ENCODE data around the gene CHST13. TPM values are rescaled to one million over a fixed set of nuclear protein-coding genes. Genes with fewer than 3 reads are reported as not detected.

The CHST13 gene
- total and polyA plus RNA-seq, 2 donors (not counting 3 experiments of a cell fraction or from before 2014, with no cell fraction given) = 0.04 TPM; not detected in 1

GRCh38 chr3:126517291-126517951 lies 6.5 kb upstream of the CHST13 start, which contains the start of gene UROC1:
TSS of gene UROC1 (minus strand) at chr3:126517773. CDS start at chr3:126517719, 54 bp downstream.
- intact Hi-C loops (cut with micrococcal nuclease) (no loop called here), dilution Hi-C loops (cut with MboI; ENCODE audit: extremely low pct_ligation_motif_present, low sequenced_read_pairs) (no loop called here)
- Histone ChIP-seq H3K9me3 (replicated peaks; ENCODE audit: control insufficient read depth, insufficient read depth, low read length) (no peaks in the 10 kb centered on the region), H3K9me1 (replicated peaks; ENCODE audit: control insufficient read depth, extremely low read depth, insufficient read depth, low read length) (no peaks in the 10 kb centered on the region), H2AFZ (ENCODE audit: low read depth, low read length) (no peak within 1 kb of the TSS), H3K27ac (ENCODE audit: insufficient read depth, low read depth, low read length) (no peak within 1 kb of the TSS), H3K79me2 (ENCODE audit: control insufficient read depth, insufficient read depth, low read length) (no peaks in the 10 kb centered on the region), H3K9ac (replicated peaks; ENCODE audit: extremely low read depth, insufficient read depth, low read length) (no peak within 1 kb of the TSS), H3K27me3 (ENCODE audit: control insufficient read depth in 2 of 2, insufficient read depth in 2 of 2, low read length in 2 of 2) (peaks cover 0 to under 1% of the 10 kb centered on the region in 2 experiments), H4K20me1 (replicated peaks; ENCODE audit: control insufficient read depth, extremely low read depth, insufficient read depth, low read length) (no peaks in the 10 kb centered on the region), H3K36me3 (ENCODE audit: control insufficient read depth in 2 of 2, extremely low read depth in 1 of 2, insufficient read depth in 2 of 2, low read length in 2 of 2) (no peaks in the 10 kb centered on the region), H3K4me1 (ENCODE audit: control insufficient read depth, extremely low read depth, insufficient read depth, low read length) (no peaks in the 10 kb centered on the region), H3K4me2 (ENCODE audit: insufficient read depth, low read length) (no peak within 1 kb of the TSS), H3K4me3 (replicated peaks in 1 of 3; ENCODE audit: insufficient read depth in 1 of 3, low read depth in 1 of 3, low read length in 3 of 3) (no peak within 1 kb of the TSS)
- TF ChIP-seq MYC (IDR thresholded peaks at IDR 0.05; ENCODE audit: low read depth, low read length) (no peak), MAX (IDR thresholded peaks at IDR 0.05; ENCODE audit: insufficient read depth, insufficient read length) (no peak), GATA2 (IDR thresholded peaks at IDR 0.05; ENCODE audit: insufficient read depth, insufficient read length, low read depth, low read length) (no peak), POLR2A (IDR thresholded peaks at IDR 0.05; ENCODE audit: low read depth, low read length) (no peak), FOS (IDR thresholded peaks at IDR 0.05; ENCODE audit: borderline replicate concordance, insufficient read depth, low read length) (no peak), JUN (IDR thresholded peaks at IDR 0.05; ENCODE audit: borderline replicate concordance, insufficient read depth, insufficient read length, low read depth) (no peak), POLR2AphosphoS5 (IDR thresholded peaks at IDR 0.05; ENCODE audit: insufficient read depth, low read depth, low read length) (no peak), EZH2 (IDR thresholded peaks at IDR 0.05; ENCODE audit: borderline replicate concordance, low read depth, low read length, severe bottlenecking) (no peak)
- TF ChIP-seq, protein P1, sequence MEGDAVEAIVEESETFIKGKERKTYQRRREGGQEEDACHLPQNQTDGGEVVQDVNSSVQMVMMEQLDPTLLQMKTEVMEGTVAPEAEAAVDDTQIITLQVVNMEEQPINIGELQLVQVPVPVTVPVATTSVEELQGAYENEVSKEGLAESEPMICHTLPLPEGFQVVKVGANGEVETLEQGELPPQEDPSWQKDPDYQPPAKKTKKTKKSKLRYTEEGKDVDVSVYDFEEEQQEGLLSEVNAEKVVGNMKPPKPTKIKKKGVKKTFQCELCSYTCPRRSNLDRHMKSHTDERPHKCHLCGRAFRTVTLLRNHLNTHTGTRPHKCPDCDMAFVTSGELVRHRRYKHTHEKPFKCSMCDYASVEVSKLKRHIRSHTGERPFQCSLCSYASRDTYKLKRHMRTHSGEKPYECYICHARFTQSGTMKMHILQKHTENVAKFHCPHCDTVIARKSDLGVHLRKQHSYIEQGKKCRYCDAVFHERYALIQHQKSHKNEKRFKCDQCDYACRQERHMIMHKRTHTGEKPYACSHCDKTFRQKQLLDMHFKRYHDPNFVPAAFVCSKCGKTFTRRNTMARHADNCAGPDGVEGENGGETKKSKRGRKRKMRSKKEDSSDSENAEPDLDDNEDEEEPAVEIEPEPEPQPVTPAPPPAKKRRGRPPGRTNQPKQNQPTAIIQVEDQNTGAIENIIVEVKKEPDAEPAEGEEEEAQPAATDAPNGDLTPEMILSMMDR (IDR thresholded peaks at IDR 0.05; ENCODE audit: extremely low read depth in 1 of 2, insufficient read depth in 1 of 2, low read depth in 1 of 2, low read length in 2 of 2) = no peak
- DNase-seq (ENCODE audit: low read depth, low spot score) = no peak
- no peak for FAIRE-seq
- ChIA-PET POLR2A (no interaction called here), CTCF (no interaction called here)
- no TSS peak for BruUV-seq (replicated peaks)

All from endothelial cell of umbilical vein (primary cell).